ENCODE measurements around the gene CYP24A1.
"Not testable (repeated sequence)": the region's sequence is repeated elsewhere in the genome, so short reads cannot be mapped to it uniquely, and the experiment has no call there.

Gene CYP24A1

GRCh38 chr20:54137115-54137514 is 36.7 kb downstream of the CYP24A1 start:
- H3K4me3 Mint-ChIP-seq = no peak overlapping the region

GRCh38 chr20:54134445-54135220 is 39.2 kb downstream of the CYP24A1 start:
- Mint-ChIP-seq H3K4me3 (no peak overlapping the region), H3K4me1 (no peaks in the 10 kb centered on the region), H3K27ac (no peak overlapping the region), H3K27me3 (ENCODE audit: low read depth) (no peaks in the 10 kb centered on the region), H3K36me3 (ENCODE audit: low read depth) (no peaks in the 10 kb centered on the region), H3K9me3 (no peaks in the 10 kb centered on the region)
- no peak for TF ChIP-seq CTCF (IDR thresholded peaks at IDR 0.05; ENCODE audit: unreplicated experiment in 3 of 3)

More at GRCh38 chr20:54137115-54137514, 36.7 kb downstream of the CYP24A1 start:
- H3K27me3 Mint-ChIP-seq (ENCODE audit: low read depth) = no peaks in the 10 kb centered on the region
- H3K27ac Mint-ChIP-seq = no peak overlapping the region
- TF ChIP-seq CTCF (IDR thresholded peaks at IDR 0.05; ENCODE audit: unreplicated experiment in 3 of 3) = no peak
- H3K9me3 Mint-ChIP-seq = no peaks in the 10 kb centered on the region
- H3K4me1 Mint-ChIP-seq = no peaks in the 10 kb centered on the region
- no peaks in the 10 kb centered on the region for H3K36me3 Mint-ChIP-seq (ENCODE audit: low read depth)

- H3K9me3 Mint-ChIP-seq = no peaks in the 10 kb centered on the region
- no peaks in the 10 kb centered on the region for H3K4me1 Mint-ChIP-seq
- no peaks in the 10 kb centered on the region for H3K27me3 Mint-ChIP-seq (ENCODE audit: low read depth)
- no peaks in the 10 kb centered on the region for H3K36me3 Mint-ChIP-seq (ENCODE audit: low read depth)
- TF ChIP-seq CTCF (IDR thresholded peaks at IDR 0.05; ENCODE audit: unreplicated experiment in 3 of 3) = no peak
- no peak overlapping the region for H3K4me3 Mint-ChIP-seq
- no peak overlapping the region for H3K27ac Mint-ChIP-seq
Observed at GRCh38 chr20:54133434-54134427, 40.1 kb downstream of the CYP24A1 start.

- Mint-ChIP-seq H3K36me3 (ENCODE audit: low read depth) (no peaks in the 10 kb centered on the region), H3K9me3 (no peaks in the 10 kb centered on the region), H3K27me3 (ENCODE audit: low read depth) (no peaks in the 10 kb centered on the region), H3K4me1 (no peaks in the 10 kb centered on the region), H3K4me3 (peak overlapping the region in 1 of 3 experiments; percentile 47), H3K27ac (no peak overlapping the region)
- TF ChIP-seq CTCF (IDR thresholded peaks at IDR 0.05; ENCODE audit: unreplicated experiment in 3 of 3) = no peak
Observed at GRCh38 chr20:54132612-54133433, 41.0 kb downstream of the CYP24A1 start.

GRCh38 chr20:54131675-54132611 is 41.8 kb downstream of the CYP24A1 start:
- no peak overlapping the region for H3K4me3 Mint-ChIP-seq
- no peaks in the 10 kb centered on the region for H3K9me3 Mint-ChIP-seq
- no peaks in the 10 kb centered on the region for H3K4me1 Mint-ChIP-seq
- H3K27me3 Mint-ChIP-seq (ENCODE audit: low read depth) = no peaks in the 10 kb centered on the region
- no peak for TF ChIP-seq CTCF (IDR thresholded peaks at IDR 0.05; ENCODE audit: unreplicated experiment in 3 of 3)
- no peaks in the 10 kb centered on the region for H3K36me3 Mint-ChIP-seq (ENCODE audit: low read depth)
- no peak overlapping the region for H3K27ac Mint-ChIP-seq

GRCh38 chr20:54131125-54131524 is 42.7 kb downstream of the CYP24A1 start:
- not testable (repeated sequence) for H3K4me3 Mint-ChIP-seq; H3K4me1 Mint-ChIP-seq; H3K27ac Mint-ChIP-seq; H3K36me3 Mint-ChIP-seq (ENCODE audit: low read depth); H3K9me3 Mint-ChIP-seq; H3K27me3 Mint-ChIP-seq (ENCODE audit: low read depth)
